Measurements from ENCODE around the gene MAP3K2. TPM values are rescaled to one million over a fixed set of nuclear protein-coding genes. Genes with fewer than 3 reads are reported as not detected.

MAP3K2 gene
- total RNA-seq, 1 donor: 41.6 TPM

GRCh38 chr2:127415593-127416505 is 28.1 kb upstream of the MAP3K2 start:
- TF ChIP-seq CTCF (IDR thresholded peaks at IDR 0.05; ENCODE audit: insufficient read depth, low read length): peak; percentile 13
- DNase-seq (ENCODE audit: low read depth): no peak
- H3K4me3 ChIP-seq (ENCODE audit: low read depth, low read length): no peak overlapping the region

- DNase-seq (ENCODE audit: low read depth): no peak
- H3K4me3 ChIP-seq (ENCODE audit: low read depth, low read length): no peak overlapping the region
- TF ChIP-seq CTCF (IDR thresholded peaks at IDR 0.05; ENCODE audit: insufficient read depth, low read length): no peak
These were observed 27.1 kb upstream of the MAP3K2 start for GRCh38 chr2:127414638-127415592.

- TF ChIP-seq CTCF (IDR thresholded peaks at IDR 0.05; ENCODE audit: insufficient read depth, low read length): no peak
- peak; percentile 65 for DNase-seq (ENCODE audit: low read depth)
- H3K4me3 ChIP-seq (ENCODE audit: low read depth, low read length): no peak overlapping the region
These were observed 26.2 kb upstream of the MAP3K2 start for GRCh38 chr2:127413782-127414637.

- no peak overlapping the region for H3K4me3 ChIP-seq (ENCODE audit: low read depth, low read length)
- no peak for DNase-seq (ENCODE audit: low read depth)
- no peak for TF ChIP-seq CTCF (IDR thresholded peaks at IDR 0.05; ENCODE audit: insufficient read depth, low read length)
These were observed 25.4 kb upstream of the MAP3K2 start for GRCh38 chr2:127413200-127413599.

GRCh38 chr2:127411653-127412369 is 24.0 kb upstream of the MAP3K2 start:
- no peak for TF ChIP-seq CTCF (IDR thresholded peaks at IDR 0.05; ENCODE audit: insufficient read depth, low read length)
- no peak for DNase-seq (ENCODE audit: low read depth)
- H3K4me3 ChIP-seq (ENCODE audit: low read depth, low read length): no peak overlapping the region

Measured in fibroblast of the aortic adventitia (primary cell).